GM21367 (cell line): ENCODE results near the gene FBXO47.

Experiments
- ATAC-seq: cut with Tn5 transposase; IDR thresholded peaks from one replicate; pipeline ENCODE4 v1.9.1; 2021; ENCODE audit not compliant: unreplicated experiment

FBXO47 gene

DNA sequence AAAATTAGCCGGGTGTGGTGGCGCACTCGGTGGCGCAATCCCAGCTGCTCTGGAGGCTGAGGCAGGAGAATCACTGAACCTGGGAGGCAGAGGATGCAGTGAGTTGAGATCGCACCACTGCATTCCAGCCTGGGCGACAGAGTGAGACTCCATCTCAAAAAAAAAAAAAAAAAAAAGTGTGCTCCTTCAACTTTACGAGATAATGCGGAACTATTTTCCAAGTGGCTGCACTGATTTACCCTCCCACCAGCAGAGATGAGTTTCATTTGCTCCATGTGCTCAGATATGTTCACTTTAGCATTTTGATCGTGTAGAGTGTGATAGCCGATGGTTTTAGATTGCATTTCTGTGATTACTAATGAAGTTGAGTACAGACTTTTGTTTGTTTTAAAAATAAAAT is 61.8 kb downstream of the FBXO47 start:
- ATAC-seq = no peak

DNA sequence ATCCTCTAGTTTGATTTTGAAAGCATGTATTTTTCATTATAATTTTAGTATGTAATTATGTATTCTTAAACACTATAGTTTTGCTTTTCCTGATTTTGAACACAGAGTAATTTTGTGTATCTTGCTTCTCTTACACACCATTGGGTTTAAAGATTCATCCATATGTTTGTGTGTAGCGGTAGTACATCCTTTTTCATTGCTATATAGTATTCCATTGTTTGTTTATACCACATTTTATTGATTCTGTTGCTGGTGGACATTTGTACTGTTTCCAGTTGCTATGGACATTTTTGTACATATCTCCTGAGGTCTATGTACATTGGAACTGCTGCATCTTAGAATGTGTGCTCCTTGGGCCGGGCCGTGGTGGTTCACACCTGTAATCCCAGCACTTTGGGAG is 62.3 kb downstream of the FBXO47 start:
- ATAC-seq = no peak

DNA sequence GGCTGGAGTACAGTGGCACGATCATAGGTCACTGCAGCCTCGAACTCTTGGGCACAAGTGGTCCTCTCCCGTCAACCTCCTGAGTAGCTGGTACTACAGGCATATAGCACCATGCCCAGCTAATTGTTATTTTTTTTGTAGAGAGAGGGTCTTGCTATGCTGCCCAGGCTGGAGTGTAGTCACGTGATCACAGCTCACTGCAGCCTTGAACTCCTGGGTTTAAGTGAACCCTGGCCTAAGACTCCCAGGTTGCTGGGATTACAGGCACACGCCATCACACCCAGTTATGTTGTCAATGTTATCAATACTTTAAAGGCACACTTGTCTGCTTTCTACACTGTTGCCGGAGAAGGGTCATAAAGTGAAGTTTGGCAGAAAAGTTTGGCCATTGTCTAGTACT is 63.8 kb downstream of the FBXO47 start:
- no peak for ATAC-seq

DNA sequence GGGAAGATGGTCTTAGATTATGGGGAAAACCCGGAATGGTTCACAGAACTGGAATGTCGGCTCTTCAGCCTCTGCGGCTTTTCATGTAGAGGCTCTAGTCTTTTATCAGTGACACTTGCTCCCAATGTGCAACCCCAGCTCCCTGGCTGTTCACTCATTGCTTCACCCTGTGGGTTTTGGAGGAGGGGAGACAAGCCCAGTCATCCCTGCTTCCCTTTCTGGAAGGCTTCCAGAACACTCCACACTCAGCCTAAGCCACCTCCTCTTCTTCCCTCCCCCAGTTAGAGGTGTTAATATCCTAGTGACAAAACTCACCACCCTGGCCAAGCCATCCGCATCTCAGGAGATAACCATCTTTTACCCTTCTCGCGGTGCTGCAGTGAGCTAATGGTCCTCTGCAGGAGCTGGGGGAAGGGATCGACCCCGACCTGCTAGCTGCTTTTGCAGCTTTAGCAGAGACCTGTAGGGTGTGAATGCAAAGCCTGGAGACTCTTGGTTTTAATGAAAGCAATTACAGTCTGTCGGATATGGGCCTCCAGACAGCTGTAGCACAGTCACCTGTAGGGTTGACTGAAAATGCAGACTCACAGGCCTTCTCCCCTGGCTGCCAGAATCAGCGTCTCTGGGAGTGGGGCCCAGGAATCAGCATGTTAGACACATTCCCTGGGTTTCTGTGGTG is 66.1 kb downstream of the FBXO47 start:
- ATAC-seq = no peak

DNA sequence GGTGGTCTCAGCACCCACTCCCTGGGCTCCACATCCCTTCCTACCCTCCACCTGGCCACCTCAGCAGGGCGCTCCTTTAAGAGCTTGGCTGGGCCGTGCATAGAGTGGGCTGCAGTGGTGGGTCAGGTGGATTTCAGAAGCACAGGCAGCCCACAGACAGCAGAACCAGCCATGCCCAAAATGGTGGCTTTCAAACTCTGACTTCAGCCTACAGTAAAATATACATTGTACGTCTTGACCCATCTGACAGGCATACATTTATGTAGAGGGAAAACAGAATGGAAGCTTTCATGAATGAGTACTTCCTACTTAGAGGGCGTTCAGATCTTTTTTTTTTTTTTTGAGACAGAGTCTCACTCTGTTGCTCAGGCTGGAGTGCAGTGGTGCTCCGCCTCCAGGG is 67.8 kb downstream of the FBXO47 start:
- no peak for ATAC-seq

DNA sequence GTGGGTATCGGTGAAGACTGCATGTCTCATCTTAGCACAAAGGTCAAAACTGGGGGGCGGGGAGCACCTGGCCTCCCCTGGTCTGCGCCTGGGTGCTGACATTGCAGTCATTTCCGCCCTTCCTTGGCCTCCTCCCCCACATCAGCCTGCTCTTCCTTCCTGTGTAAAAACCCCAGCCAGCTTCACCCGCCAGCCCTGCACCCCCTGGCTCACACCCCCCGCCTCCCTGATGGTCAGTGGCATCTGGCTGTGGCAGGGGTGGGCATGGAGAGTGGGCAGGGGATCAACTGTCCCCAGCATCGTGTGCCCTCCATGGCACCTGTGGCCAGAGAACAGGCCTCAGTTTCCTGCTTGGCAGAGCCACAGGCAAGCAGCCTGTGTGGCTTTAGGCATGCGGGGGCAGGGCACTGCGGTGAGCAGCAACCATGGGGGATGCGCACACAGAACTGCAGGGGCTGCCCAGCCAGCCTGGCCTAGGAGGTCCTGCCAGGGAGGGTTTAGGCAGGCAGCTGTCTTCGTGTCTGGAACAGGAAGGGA is 68.3 kb downstream of the FBXO47 start:
- ATAC-seq = peak; percentile 71

DNA sequence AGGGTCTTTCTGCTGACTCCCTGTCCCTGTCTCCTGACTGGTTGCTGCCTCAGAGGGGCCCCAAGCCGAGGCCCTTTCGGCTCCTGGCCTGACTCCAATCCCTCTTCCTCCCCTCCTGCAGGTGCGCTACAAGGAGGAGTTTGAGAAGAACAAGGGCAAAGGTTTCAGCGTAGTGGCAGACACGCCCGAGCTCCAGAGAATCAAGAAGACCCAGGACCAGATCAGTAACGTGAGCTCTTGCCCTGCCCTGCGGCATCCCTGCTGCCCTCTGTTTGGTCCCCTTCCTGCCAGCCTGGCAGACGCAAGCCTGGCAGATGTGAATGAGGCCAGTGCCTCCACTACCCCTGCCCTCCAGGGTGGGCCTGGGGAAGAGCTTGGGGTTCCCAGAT is 68.9 kb downstream of the FBXO47 start:
- no peak for ATAC-seq

DNA sequence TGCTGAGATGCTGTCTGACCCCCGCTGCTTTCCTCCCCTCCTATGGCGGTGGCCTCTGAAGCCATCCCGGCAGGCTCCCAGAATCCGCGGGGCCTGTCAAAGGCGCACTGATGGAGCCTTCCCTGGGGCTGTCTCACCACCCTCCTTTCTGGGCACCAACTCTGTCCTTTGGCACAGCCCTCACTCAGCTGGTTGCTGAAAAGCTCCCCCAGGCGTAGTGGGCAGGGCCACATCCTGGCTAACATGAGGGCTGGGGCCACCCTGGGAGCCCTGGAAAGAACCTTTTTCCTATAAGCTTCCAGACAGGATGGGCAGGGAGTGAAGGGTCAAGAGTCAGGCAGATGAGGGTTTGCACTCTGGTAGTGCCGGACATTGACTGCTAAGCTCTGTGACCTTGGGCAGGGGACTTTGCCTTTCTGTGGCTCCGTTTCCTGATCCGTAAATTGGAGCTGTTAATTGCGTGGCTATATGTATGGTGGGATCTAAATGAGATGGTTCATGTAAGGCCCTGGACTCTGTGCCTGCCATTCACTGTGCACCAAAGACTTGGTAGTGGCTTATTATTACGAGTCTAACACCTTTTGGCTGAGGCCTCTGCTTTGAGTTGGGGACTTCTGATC is 69.4 kb downstream of the FBXO47 start:
- no peak for ATAC-seq

DNA sequence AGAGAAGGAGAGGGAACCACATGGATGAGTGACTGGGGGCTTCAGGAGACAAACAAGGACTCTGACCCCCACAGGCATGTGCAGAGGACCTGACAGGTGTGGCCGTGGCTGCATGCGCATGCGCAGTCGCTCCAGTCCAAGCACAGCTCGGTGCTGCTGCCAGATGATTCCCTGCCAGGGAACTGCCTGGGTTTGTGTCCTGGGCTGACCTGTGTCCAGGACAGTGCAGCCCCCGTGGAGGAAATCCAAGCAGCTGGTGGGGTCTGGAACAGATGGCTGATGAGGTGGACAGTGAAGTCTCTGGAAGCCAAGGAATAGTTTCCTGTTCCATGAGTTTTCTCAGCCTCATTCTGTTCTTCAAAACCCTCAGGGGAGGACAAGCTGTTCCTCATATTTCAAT is 70.0 kb downstream of the FBXO47 start:
- no peak for ATAC-seq

DNA sequence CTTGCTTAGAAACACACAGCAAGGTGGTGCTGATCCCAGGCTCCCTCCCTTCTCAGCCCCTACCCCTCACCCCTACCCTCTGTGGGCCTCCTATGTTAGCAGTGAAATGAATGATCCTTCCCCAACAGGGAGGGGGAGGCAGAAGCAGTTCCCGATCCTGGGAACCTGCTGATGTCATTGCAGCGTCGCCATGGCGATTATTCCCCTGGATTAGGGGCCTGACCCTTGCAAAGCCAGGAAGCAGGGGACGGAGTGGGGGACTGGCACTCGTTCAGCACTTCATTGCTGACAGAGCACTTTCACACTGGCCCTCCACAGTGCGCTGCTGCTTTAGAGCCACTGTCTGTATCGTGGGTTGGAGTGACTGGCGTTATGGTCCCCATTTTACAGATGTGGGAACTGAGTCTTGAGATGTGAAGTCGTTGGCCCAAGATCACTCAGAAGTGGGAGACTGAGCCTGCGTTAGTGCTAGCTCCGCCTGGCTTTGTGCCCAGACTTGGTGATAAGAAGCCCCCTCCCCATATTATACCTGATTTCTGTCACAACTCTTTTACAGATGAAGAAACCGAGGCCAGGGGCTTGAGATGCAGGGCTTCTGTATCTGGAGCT is 70.8 kb downstream of the FBXO47 start:
- no peak for ATAC-seq

DNA sequence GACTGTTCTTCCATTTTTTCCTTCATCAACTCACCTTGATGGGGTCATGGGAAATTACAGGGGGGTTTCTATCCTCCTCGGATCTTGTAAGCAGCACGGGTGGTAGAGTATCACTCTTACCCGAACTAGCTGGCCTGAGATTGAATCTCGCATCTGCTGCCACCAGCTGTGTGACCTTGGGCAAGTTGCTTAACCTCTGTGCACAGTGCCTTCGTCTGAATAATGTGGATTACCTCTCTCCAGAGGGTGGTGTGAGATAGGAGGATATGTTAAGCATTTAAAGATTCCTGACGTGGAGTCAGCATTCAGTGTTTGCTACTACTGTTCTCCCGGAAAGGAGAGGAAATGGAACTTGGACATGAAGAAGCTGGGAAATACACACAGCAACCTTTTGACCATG is 72.9 kb downstream of the FBXO47 start:
- ATAC-seq = no peak

DNA sequence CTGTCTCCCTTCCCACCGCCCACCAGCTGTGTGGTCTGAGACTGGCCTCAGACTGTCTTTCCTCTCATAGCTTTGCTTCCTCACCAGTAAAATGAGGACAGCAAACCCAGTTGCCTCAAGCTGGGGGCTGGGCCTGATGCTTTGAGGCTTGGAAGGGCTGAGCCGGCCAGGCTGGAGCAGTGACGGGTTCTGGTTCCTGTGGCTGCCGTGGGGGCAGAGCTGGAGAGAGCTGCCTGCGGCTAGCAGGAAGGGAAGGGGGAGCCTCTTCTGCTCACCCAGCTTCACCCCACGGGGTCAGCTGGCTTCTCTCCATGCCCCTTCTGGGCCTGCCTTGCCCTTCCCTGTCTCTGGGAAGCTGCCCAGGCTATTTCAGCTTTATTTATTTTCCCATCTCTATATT is 73.6 kb downstream of the FBXO47 start:
- ATAC-seq = no peak

DNA sequence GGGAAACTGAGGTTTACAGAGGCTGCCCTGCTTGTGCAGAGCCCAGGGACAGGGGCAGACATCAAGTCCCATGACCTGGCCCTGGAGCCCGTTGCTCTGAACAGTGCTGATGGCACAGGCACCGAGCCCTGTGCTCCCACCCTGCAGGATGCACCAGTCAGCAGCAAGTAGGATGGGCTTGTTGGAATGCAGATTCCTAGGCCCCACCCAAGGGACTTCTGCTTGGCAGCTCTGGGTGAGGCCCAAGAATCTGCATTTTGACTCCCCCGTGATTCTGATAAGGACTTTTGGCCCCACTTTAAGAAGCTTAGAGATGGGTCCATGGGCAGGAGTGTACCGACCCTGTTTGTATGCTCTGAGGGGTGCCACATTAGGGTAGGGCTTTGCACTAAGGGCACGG is 74.1 kb downstream of the FBXO47 start:
- no peak for ATAC-seq

DNA sequence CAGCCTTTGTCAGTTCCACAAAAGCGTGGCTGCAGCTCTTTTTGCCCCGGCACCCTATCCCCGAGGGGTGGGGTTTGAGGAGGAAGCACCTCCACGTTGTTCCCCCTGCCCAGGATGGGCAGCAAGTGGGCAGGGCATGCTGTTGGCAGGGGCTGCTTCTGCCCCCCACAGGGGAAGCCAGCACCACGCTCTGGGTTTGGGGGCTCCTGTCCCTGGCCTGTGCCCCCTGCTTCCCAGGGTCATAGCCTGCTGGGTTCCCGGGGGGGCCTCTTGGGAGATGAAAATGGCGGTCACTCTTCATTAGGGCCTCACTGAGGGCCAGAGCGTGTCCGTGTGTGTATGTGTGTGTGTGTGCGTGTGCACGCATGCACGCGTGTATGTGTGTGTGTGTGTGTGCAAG is 74.6 kb downstream of the FBXO47 start:
- ATAC-seq = no peak

DNA sequence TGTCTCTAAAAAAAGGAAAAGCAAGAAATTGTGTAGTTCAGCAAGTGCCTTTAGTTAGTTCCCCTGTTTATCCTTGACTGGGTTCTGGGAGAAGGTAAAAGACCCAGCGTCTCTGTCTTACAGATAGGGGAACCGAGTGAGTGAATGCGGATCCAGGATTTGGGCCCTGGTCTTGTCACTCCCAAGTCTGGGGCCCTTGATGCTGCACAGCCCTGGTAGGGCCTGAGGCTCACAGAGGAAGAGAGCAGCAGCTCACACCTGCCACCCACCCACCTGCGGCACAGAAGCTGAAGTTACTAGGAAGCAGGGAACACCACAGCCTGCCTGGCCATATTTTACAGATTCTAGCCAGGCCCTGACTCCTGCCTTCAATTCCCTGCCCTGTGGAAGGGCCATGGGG is 75.1 kb downstream of the FBXO47 start:
- no peak for ATAC-seq

DNA sequence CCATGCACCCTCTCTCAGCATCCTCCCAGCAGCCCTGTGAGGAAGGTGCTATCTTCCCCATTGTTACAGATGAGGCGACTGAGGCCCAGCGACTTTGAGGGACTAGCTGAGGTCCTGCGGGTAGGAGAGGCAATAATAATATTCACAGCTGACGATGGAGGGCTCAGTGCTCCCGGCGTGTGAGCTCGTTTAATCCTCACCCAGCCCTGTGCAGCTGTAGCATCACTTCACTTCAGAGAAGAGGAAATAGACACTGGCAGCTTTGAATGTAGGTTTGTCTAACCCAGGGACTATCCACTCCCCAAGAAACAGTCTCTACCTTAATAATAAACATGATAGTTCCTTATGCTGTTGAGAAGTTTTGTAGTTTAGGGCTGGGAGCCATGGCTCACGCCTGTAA is 75.8 kb downstream of the FBXO47 start:
- ATAC-seq = no peak

DNA sequence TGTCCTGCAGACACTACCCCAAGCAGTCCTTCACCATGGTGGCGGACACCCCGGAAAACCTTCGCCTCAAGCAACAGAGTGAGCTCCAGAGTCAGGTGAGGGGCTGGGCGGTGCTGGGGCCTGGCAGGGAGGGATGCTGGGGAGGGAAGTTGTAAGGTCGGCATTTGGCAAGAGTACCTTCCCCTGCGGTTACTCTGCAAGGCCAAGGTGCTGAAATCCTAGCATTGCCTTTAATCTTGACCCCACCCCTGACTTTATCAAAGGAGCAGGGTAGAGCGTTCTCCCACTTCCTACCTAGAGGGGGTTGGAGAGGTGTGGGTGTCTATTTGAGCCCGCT is 76.8 kb downstream of the FBXO47 start:
- ATAC-seq = no peak

DNA sequence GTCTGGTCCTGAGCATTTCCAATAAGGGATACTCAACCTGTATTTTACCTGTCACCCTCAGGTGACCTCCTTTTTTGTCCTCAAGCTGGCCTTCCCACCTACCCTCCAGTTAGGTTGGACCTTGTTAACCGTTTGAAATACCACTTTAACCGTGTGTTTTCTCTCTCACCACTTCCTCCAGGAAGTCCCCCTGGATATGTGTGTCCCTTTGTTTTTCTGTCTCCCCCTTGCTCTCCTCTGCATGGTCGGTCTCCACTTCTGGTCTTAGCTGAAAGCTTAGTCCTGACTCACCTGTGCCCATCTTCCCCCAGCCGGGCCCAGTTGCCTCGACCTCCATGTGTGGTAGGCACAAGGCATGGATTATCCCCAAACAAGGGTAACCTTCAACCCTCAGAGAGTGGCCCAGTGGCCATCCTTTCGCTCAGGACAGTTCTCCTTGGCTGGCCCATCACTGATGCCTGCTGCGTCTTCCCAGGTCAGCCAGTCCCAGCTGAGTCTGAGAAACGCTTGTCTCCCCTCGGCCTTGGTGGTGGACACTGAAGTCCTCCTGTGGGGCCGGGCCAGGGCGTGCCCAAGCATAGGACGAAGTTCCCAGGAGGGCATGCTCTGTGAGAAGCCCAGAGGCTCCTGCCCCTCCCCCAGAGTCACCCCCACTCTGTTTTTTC is 77.3 kb downstream of the FBXO47 start:
- no peak for ATAC-seq

DNA sequence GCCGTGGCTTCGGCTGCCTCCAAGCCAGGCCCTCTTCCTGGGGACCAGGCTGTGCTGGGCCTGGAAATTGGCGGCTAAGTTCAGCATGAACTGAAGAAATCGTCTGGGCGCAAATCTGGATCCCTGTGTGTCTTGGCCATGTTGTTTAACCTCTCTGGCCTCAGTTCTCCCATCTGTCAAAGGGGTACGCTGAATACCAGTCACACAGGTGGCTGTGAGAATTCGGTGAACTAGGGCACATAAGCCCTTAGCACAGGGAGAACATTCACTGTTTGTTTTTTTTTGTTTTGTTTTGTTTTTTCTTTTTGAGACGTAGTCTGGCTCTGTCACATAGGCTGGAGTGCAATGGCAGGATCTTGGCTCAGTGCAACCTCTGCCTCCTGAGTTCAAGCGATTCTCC is 78.4 kb downstream of the FBXO47 start:
- ATAC-seq = no peak

DNA sequence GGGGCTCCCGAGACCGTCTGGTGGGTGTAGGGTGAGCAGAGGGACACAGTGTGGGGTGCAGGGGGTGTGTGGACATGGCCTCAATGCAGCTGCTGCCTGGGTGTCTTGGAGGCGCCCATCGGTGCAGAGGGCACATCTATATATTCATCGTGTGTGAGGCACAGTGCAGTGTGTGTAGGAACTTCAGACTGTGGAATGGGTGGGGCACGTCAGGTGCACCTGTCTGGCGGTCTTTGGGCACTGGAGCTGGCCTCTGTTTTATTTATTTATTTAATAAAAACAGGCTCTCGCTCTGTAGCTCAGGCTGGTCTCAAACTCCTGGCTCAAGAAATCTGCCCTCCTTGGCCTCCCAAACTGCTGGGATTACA is 80.6 kb downstream of the FBXO47 start:
- no peak for ATAC-seq
